Nephron progenitor cell (in vitro differentiated cells): ENCODE data around the gene ZDHHC7.
A peak's percentile ranks its signal among the peaks of the same experiment; 100 is the strongest.

Experiments used
- DNase-seq: peaks from one replicate; pipeline ENCODE4 v3.0.0; 2021
- H3K27ac Mint-ChIP-seq: 2 replicates; pipeline ENCODE4 v1.8.0; 2021; ENCODE audit warnings: mild to moderate bottlenecking, moderate library complexity, mixed read lengths
- H3K27me3 Mint-ChIP-seq: 2 replicates; pipeline ENCODE4 v1.8.0; 2021; ENCODE audit warnings: mild to moderate bottlenecking, low read depth, mixed read lengths; ENCODE audit not compliant: poor library complexity
- H3K36me3 Mint-ChIP-seq: 2 replicates; pipeline ENCODE4 v1.8.0; 2021; ENCODE audit warnings: low read depth, mixed read lengths
- H3K4me1 Mint-ChIP-seq: 2 replicates; pipeline ENCODE4 v1.8.0; 2021; ENCODE audit warnings: mixed read lengths
- H3K4me3 Mint-ChIP-seq: 2 replicates; pipeline ENCODE4 v1.8.0; 2021; ENCODE audit warnings: mild to moderate bottlenecking, moderate library complexity, mixed read lengths
- H3K9me3 Mint-ChIP-seq: 2 replicates; pipeline ENCODE4 v1.8.0; 2021; ENCODE audit warnings: mild to moderate bottlenecking, moderate library complexity, mixed read lengths
- TF ChIP-seq, protein P1 (sequence below): fragments of 200-600 bp; sonication (generic); IDR thresholded peaks from 2 replicates; pipeline ENCODE4 v1.5.0; 2021; ENCODE audit warnings: antibody characterized with exemption

The ZDHHC7 gene

DNA sequence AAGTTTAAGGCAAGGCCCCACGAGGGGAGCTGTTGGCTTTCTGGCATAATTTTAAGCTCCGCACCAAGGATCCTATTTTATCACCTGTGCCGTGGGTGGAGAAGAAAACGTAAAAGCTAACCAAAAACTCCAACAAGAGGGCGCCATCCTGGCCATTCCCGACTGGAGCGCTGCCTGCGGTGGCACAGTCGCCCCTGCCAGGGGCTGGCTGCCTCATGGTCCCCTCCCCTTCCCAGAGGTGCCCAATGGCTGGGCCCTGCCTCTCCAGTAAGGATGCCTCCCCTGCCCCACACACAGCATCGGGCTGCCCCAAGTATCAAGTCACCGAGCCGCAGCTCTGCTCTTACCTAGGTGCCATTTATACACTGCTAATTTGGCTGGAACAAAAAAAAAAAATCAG, 36.3 kb downstream of the ZDHHC7 start:
- no peak for DNase-seq
- Mint-ChIP-seq H3K4me3 (no peak overlapping the region), H3K4me1 (peaks cover 29% of the 10 kb centered on the region), H3K27ac (peak overlapping the region; percentile 44), H3K27me3 (peaks cover 6% of the 10 kb centered on the region), H3K36me3 (peaks cover 56% of the 10 kb centered on the region), H3K9me3 (no peaks in the 10 kb centered on the region)
- TF ChIP-seq, protein P1, sequence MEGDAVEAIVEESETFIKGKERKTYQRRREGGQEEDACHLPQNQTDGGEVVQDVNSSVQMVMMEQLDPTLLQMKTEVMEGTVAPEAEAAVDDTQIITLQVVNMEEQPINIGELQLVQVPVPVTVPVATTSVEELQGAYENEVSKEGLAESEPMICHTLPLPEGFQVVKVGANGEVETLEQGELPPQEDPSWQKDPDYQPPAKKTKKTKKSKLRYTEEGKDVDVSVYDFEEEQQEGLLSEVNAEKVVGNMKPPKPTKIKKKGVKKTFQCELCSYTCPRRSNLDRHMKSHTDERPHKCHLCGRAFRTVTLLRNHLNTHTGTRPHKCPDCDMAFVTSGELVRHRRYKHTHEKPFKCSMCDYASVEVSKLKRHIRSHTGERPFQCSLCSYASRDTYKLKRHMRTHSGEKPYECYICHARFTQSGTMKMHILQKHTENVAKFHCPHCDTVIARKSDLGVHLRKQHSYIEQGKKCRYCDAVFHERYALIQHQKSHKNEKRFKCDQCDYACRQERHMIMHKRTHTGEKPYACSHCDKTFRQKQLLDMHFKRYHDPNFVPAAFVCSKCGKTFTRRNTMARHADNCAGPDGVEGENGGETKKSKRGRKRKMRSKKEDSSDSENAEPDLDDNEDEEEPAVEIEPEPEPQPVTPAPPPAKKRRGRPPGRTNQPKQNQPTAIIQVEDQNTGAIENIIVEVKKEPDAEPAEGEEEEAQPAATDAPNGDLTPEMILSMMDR = no peak

DNA sequence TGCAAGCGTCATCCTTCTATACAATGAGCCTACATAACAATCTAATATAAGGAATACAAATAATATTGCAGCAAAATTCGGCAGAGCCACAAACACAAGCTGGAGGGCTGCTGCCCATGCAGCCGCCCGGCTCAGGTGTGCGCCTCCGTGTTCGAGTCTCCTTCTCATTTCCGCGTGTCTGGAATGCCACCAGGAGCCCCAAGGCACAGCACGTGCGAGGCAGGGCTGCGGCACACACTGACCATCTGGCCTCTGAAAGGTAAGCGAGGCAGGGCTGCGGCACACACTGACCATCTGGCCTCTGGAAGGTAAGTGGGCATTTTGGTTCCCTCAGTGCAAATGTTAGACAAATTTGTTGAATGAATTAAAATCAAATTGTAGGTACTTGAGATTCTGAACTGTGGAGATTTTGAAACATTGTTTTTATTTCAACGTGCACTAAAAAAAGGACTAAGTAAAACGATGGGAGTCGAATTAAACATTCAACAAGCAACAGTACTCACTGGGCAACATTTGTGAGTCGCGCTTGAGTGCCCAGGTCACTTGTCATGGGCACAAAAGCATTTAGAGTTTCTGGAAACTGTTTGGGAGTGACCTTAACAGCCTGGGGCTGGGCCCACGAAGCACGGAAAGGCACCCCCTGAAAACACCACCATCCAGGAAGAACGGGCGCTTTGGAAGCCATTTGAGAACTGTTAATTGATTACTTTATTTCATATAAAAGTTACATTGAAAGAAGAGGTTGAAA, 37.4 kb downstream of the ZDHHC7 start:
- Mint-ChIP-seq H3K27me3 (peaks cover 8% of the 10 kb centered on the region), H3K4me3 (no peak overlapping the region), H3K9me3 (no peaks in the 10 kb centered on the region), H3K27ac (no peak overlapping the region), H3K4me1 (peaks cover 29% of the 10 kb centered on the region), H3K36me3 (peaks cover 46% of the 10 kb centered on the region)
- no peak for DNase-seq
- TF ChIP-seq, protein P1 = no peak

DNA sequence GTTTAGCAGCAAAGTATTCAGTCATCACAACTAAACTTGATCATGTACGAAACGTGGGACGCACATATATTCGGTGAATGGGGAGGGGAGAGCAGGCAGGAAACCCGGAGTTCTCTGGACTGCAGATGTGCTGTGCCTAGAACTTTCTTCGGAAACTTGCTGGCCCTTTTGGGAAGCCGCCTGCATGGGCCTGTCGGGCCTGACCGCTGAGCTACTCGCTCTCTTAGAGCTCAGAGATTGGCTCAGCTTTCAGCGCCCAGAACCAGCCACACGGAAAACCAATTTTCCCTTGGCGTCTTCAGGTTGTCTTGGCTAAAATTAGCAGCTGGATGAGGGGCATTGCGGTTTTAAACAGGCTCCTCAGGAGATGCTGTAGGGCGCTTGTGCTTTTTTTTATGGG, 38.1 kb downstream of the ZDHHC7 start:
- TF ChIP-seq, protein P1 = no peak
- H3K9me3 Mint-ChIP-seq = no peaks in the 10 kb centered on the region
- peaks cover 8% of the 10 kb centered on the region for H3K27me3 Mint-ChIP-seq
- no peak for DNase-seq
- H3K36me3 Mint-ChIP-seq = peaks cover 42% of the 10 kb centered on the region
- H3K27ac Mint-ChIP-seq = no peak overlapping the region
- H3K4me1 Mint-ChIP-seq = peaks cover 32% of the 10 kb centered on the region
- H3K4me3 Mint-ChIP-seq = no peak overlapping the region

DNA sequence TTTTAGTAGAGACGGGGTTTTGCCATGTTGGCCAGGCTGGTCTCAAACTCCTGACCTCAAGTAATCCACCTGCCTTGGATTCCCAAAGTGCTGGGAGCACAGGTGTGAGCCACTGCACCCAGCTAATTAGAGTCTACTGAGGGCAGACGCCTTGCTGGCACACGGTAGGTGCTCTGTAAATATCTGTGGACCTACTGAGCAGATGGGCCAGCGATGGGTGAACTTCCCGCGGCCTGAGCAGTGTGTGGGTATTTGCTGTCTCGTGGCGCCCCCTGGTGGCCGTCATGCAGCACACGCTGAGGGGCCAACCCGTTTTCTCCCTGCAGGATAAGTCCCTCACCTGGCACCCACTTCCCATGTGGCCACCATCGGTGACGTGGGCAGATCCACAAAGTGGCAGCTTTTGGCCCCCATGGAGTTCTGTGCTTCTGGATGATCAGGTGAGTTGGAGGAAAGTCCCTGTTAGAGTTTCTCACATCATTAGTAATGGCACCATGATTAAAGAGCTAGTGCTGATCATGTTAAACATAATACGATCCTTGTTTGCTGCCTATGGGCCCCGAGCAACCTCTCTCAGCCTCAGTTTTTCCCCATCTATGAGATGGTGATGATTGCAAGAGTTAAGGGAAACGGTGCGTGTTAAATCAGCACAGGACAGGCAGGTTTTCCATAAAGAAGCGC, 40.7 kb downstream of the ZDHHC7 start:
- Mint-ChIP-seq H3K9me3 (peaks cover 3% of the 10 kb centered on the region), H3K4me3 (no peak overlapping the region), H3K4me1 (peaks cover 28% of the 10 kb centered on the region), H3K27ac (no peak overlapping the region), H3K36me3 (peaks cover 17% of the 10 kb centered on the region), H3K27me3 (peaks cover 11% of the 10 kb centered on the region)
- peak; percentile 87 for DNase-seq
- TF ChIP-seq, protein P1 = peak; percentile 94

DNA sequence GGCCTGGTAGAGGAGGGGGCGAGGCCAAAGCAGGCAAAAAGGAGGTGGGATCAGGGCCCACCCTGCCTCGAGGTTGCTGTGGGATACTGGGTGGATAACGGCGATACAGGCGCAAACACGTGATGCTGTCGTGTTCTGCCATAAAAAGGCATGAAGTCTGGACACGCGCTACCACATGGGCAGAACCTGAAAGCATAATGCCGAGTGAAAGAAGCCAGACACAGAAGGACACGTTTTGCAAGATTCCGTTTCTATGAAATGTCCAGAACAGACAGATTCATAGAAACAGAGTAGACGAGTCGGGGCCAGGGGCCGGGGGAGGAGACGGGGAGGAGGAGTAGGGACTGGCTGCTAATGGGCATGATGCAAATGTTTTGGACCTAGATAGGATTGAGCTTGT, 43.5 kb downstream of the ZDHHC7 start:
- peaks cover 20% of the 10 kb centered on the region for H3K4me1 Mint-ChIP-seq
- H3K27ac Mint-ChIP-seq = no peak overlapping the region
- DNase-seq = no peak
- TF ChIP-seq, protein P1 = no peak
- no peak overlapping the region for H3K4me3 Mint-ChIP-seq
- peaks cover 3% of the 10 kb centered on the region for H3K9me3 Mint-ChIP-seq
- no peaks in the 10 kb centered on the region for H3K36me3 Mint-ChIP-seq
- peaks cover 15% of the 10 kb centered on the region for H3K27me3 Mint-ChIP-seq
